ENCODE measurements around the gene UCN2.
"Not testable (repeated sequence)": the region's sequence is repeated elsewhere in the genome, so short reads cannot be mapped to it uniquely, and the experiment has no call there.

UCN2 gene

GRCh38 chr3:48532977-48533337 lies 30.6 kb downstream of the UCN2 start:
- CTCF ChIA-PET: no interaction called here
- no peak for DNase-seq (ENCODE audit: low spot score)
- no peak overlapping the region for H3K27ac ChIP-seq
- TF ChIP-seq, protein P1, sequence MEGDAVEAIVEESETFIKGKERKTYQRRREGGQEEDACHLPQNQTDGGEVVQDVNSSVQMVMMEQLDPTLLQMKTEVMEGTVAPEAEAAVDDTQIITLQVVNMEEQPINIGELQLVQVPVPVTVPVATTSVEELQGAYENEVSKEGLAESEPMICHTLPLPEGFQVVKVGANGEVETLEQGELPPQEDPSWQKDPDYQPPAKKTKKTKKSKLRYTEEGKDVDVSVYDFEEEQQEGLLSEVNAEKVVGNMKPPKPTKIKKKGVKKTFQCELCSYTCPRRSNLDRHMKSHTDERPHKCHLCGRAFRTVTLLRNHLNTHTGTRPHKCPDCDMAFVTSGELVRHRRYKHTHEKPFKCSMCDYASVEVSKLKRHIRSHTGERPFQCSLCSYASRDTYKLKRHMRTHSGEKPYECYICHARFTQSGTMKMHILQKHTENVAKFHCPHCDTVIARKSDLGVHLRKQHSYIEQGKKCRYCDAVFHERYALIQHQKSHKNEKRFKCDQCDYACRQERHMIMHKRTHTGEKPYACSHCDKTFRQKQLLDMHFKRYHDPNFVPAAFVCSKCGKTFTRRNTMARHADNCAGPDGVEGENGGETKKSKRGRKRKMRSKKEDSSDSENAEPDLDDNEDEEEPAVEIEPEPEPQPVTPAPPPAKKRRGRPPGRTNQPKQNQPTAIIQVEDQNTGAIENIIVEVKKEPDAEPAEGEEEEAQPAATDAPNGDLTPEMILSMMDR (conservative IDR thresholded peaks at IDR 0.05; ENCODE audit: low read depth): no peak
- POLR2A ChIA-PET (ENCODE audit: low non-redundant PET): no interaction called here

- DNase-seq (ENCODE audit: low spot score): no peak
- TF ChIP-seq, protein P1 (conservative IDR thresholded peaks at IDR 0.05; ENCODE audit: low read depth): no peak
- POLR2A ChIA-PET (ENCODE audit: low non-redundant PET): no interaction called here
- H3K27ac ChIP-seq: no peak overlapping the region
- CTCF ChIA-PET: no interaction called here
Observed at GRCh38 chr3:48532271-48532976, 31.2 kb downstream of the UCN2 start.

GRCh38 chr3:48530701-48531100 lies 32.9 kb downstream of the UCN2 start:
- POLR2A ChIA-PET (ENCODE audit: low non-redundant PET); CTCF ChIA-PET; H3K27ac ChIP-seq; DNase-seq (ENCODE audit: low spot score): not testable (repeated sequence)

- CTCF ChIA-PET: interaction anchor here (0.6 kb wide), 1 partner anchor 73 kb away, joined by 3 read pairs; no protein-coding TSS in a partner anchor
- no peak for DNase-seq (ENCODE audit: low spot score)
- POLR2A ChIA-PET (ENCODE audit: low non-redundant PET): no interaction called here
- no peak overlapping the region for H3K27ac ChIP-seq
- TF ChIP-seq, protein P1 (conservative IDR thresholded peaks at IDR 0.05; ENCODE audit: low read depth): no peak
Observed at GRCh38 chr3:48528754-48529153, 34.8 kb downstream of the UCN2 start.

DNA sequence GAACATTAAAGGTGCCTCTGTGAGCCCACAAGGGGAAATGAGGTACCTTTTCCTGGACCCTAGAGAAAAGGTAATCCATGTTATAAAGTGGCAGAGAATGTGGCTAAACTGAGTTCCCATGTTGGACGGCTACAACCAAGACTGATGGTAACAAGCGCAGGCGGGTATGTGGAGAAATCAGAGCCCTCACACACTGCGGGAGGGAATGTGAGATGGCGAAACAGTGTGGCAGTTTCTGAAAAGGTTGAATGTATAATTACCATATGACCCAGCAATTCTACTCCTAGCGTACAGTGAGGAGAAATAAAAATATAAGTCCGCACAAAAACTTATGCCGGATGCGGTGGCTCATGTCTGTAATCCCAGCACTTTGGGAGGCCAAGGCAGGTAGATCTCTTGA lies 35.5 kb downstream of the UCN2 start:
- DNase-seq (ENCODE audit: low spot score): no peak
- CTCF ChIA-PET: no interaction called here
- TF ChIP-seq, protein P1 (conservative IDR thresholded peaks at IDR 0.05; ENCODE audit: low read depth): no peak
- POLR2A ChIA-PET (ENCODE audit: low non-redundant PET): no interaction called here
- no peak overlapping the region for H3K27ac ChIP-seq

- TF ChIP-seq, protein P1 (conservative IDR thresholded peaks at IDR 0.05; ENCODE audit: low read depth): no peak
- ChIA-PET POLR2A (ENCODE audit: low non-redundant PET) (no interaction called here), CTCF (no interaction called here)
- peak overlapping the region; percentile 17 for H3K27ac ChIP-seq
- DNase-seq (ENCODE audit: low spot score): no peak
Observed at GRCh38 chr3:48524970-48525369, 38.6 kb downstream of the UCN2 start.

DNA sequence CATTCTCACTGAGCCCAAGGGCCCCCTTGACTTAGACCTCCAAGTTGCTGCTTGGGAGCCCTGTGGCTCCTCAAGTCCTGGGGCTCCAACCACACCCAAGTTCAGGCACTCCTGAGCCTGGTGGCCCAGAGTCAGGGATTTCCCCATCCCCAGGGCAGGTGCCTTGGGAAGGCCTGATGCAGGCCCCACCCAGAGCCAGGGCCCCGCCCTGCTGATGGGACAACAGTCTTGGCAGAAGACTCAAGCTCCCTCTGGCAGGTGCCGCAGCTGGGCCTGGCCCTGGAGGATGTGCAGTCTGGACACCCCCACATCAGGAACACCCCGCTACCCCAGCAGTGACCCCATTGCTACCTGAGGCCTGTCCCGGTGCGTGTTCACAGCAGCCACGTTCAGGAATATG lies 41.9 kb downstream of the UCN2 start:
- TF ChIP-seq, protein P1 (conservative IDR thresholded peaks at IDR 0.05; ENCODE audit: low read depth): no peak
- CTCF ChIA-PET: no interaction called here
- peak overlapping the region; percentile 18 for H3K27ac ChIP-seq
- no peak for DNase-seq (ENCODE audit: low spot score)
- POLR2A ChIA-PET (ENCODE audit: low non-redundant PET): no interaction called here

Measured in RWPE1 (cell line).